Activated CD8-positive, alpha-beta memory T cell treated with anti-CD3 and anti-CD28 coated beads for 24 hours (primary cell): ENCODE results near the gene SEPTIN11.
"Not testable (repeated sequence)": the region's sequence is repeated elsewhere in the genome, so short reads cannot be mapped to it uniquely, and the experiment has no call there.

Source experiments
- DNase-seq: peaks from one replicate; pipeline ENCODE4 v3.0.0-alpha.2; 2020

Gene SEPTIN11

GRCh38 chr4:76952656-76953582, 3.4 kb downstream of the SEPTIN11 start:
- no peak for DNase-seq

- DNase-seq = no peak
These were observed 4.4 kb downstream of the SEPTIN11 start for GRCh38 chr4:76953956-76954355.

- DNase-seq = no peak
These were observed 4.9 kb downstream of the SEPTIN11 start for GRCh38 chr4:76954489-76954888.

- DNase-seq = no peak
These were observed 5.6 kb downstream of the SEPTIN11 start for GRCh38 chr4:76955182-76955581.

- DNase-seq = no peak
These were observed 7.6 kb downstream of the SEPTIN11 start for GRCh38 chr4:76957004-76957738.

- DNase-seq = no peak
These were observed 9.3 kb downstream of the SEPTIN11 start for GRCh38 chr4:76958891-76959290.

- DNase-seq = no peak
These were observed 10.5 kb downstream of the SEPTIN11 start for GRCh38 chr4:76960014-76960413.

- no peak for DNase-seq
These were observed 13.0 kb downstream of the SEPTIN11 start for GRCh38 chr4:76962406-76963130.

- no peak for DNase-seq
These were observed 13.7 kb downstream of the SEPTIN11 start for GRCh38 chr4:76963131-76963750.

- not testable (repeated sequence) for DNase-seq
These were observed 14.4 kb downstream of the SEPTIN11 start for GRCh38 chr4:76963927-76964326.

GRCh38 chr4:76964769-76965168, 15.2 kb downstream of the SEPTIN11 start:
- DNase-seq = no peak

- no peak for DNase-seq
These were observed 16.5 kb downstream of the SEPTIN11 start for GRCh38 chr4:76965866-76966579.

- no peak for DNase-seq
These were observed 19.4 kb downstream of the SEPTIN11 start for GRCh38 chr4:76968937-76969336.

GRCh38 chr4:76969495-76969894, 19.9 kb downstream of the SEPTIN11 start:
- DNase-seq = no peak

- DNase-seq = no peak
These were observed 20.5 kb downstream of the SEPTIN11 start for GRCh38 chr4:76969941-76970529.

- DNase-seq = no peak
These were observed 22.8 kb downstream of the SEPTIN11 start for GRCh38 chr4:76972306-76972705.

GRCh38 chr4:76974150-76974549, 24.6 kb downstream of the SEPTIN11 start:
- DNase-seq = no peak

GRCh38 chr4:76977113-76977512, 27.6 kb downstream of the SEPTIN11 start:
- DNase-seq = no peak

GRCh38 chr4:76977736-76978350, 28.3 kb downstream of the SEPTIN11 start:
- no peak for DNase-seq

- no peak for DNase-seq
These were observed 29.7 kb downstream of the SEPTIN11 start for GRCh38 chr4:76979236-76979635.

GRCh38 chr4:76980261-76980660, 30.7 kb downstream of the SEPTIN11 start:
- DNase-seq = no peak
